NCI-H82 (cell line): Measurements from ENCODE around the gene NELFCD.
"Not testable (repeated sequence)": the region's sequence is repeated elsewhere in the genome, so short reads cannot be mapped to it uniquely, and the experiment has no call there.

Source experiments
- DNase-seq: peaks from one replicate; lab custom pipeline; 2025; lab: John Stamatoyannopoulos, UW

NELFCD gene

GRCh38 chr20:58980711-58981627, at the start of gene NELFCD:
NELFCD (plus strand) TSS chr20:58981256; CDS start chr20:58981310, 54 bp downstream.
- peak; percentile 96 for DNase-seq

GRCh38 chr20:58932170-58932569, 48.9 kb upstream of the NELFCD start:
- DNase-seq: no peak

GRCh38 chr20:58938078-58938477, 43.0 kb upstream of the NELFCD start:
- DNase-seq: no peak

- no peak for DNase-seq
These were observed 42.5 kb upstream of the NELFCD start for GRCh38 chr20:58938541-58938940.

GRCh38 chr20:58941471-58941870, 39.6 kb upstream of the NELFCD start:
- DNase-seq: no peak

- no peak for DNase-seq
These were observed 38.5 kb upstream of the NELFCD start for GRCh38 chr20:58942549-58942948.

GRCh38 chr20:58944610-58945009, 36.4 kb upstream of the NELFCD start:
- no peak for DNase-seq

- DNase-seq: no peak
These were observed 35.0 kb upstream of the NELFCD start for GRCh38 chr20:58945965-58946631.

- DNase-seq: not testable (repeated sequence)
These were observed 33.2 kb upstream of the NELFCD start for GRCh38 chr20:58947797-58948388.

GRCh38 chr20:58950603-58951002, 30.5 kb upstream of the NELFCD start:
- no peak for DNase-seq

GRCh38 chr20:58953050-58953449, 28.0 kb upstream of the NELFCD start:
- no peak for DNase-seq

GRCh38 chr20:58956078-58956477, 25.0 kb upstream of the NELFCD start:
- no peak for DNase-seq

- no peak for DNase-seq
These were observed 21.4 kb upstream of the NELFCD start for GRCh38 chr20:58959652-58960051.

- no peak for DNase-seq
These were observed 17.9 kb upstream of the NELFCD start for GRCh38 chr20:58963060-58963584.

GRCh38 chr20:58963922-58964321, 17.1 kb upstream of the NELFCD start:
- not testable (repeated sequence) for DNase-seq

GRCh38 chr20:58965270-58966064, 15.6 kb upstream of the NELFCD start:
- no peak for DNase-seq

- DNase-seq: no peak
These were observed 13.2 kb upstream of the NELFCD start for GRCh38 chr20:58967652-58968429.

- DNase-seq: no peak
These were observed 11.6 kb upstream of the NELFCD start for GRCh38 chr20:58969439-58969838.

- no peak for DNase-seq
These were observed 10.9 kb upstream of the NELFCD start for GRCh38 chr20:58970146-58970545.

GRCh38 chr20:58971429-58971828, 9.6 kb upstream of the NELFCD start:
- DNase-seq: no peak

- DNase-seq: no peak
These were observed 7.9 kb upstream of the NELFCD start for GRCh38 chr20:58973179-58973578.
